ENCODE measurements around the gene RPS19.

- TF ChIP-seq, protein P1, sequence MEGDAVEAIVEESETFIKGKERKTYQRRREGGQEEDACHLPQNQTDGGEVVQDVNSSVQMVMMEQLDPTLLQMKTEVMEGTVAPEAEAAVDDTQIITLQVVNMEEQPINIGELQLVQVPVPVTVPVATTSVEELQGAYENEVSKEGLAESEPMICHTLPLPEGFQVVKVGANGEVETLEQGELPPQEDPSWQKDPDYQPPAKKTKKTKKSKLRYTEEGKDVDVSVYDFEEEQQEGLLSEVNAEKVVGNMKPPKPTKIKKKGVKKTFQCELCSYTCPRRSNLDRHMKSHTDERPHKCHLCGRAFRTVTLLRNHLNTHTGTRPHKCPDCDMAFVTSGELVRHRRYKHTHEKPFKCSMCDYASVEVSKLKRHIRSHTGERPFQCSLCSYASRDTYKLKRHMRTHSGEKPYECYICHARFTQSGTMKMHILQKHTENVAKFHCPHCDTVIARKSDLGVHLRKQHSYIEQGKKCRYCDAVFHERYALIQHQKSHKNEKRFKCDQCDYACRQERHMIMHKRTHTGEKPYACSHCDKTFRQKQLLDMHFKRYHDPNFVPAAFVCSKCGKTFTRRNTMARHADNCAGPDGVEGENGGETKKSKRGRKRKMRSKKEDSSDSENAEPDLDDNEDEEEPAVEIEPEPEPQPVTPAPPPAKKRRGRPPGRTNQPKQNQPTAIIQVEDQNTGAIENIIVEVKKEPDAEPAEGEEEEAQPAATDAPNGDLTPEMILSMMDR (conservative IDR thresholded peaks at IDR 0.05 in 1 of 2, IDR thresholded peaks at IDR 0.05 in 1 of 2; ENCODE audit: low read depth in 1 of 2, low read length in 2 of 2): no peak
- TF ChIP-seq EZH2 (IDR thresholded peaks at IDR 0.05; ENCODE audit: low read length, missing control alignments): no peak
Measured at GRCh38 chr19:41850381-41850780, 9.7 kb upstream of the RPS19 start.
